ENCODE results near the gene PDCD1. TPM values are rescaled to one million over a fixed set of nuclear protein-coding genes. Genes with fewer than 3 reads are reported as not detected.

The PDCD1 gene
- polyA plus RNA-seq, 1 donor = 0.31 TPM

- H3K4me1 ChIP-seq (ENCODE audit: control insufficient read depth, insufficient read depth, low read length) = peaks cover 8% of the 10 kb centered on the region
- WGBS (ENCODE audit: insufficient coverage, low lambda C conversion rate) = no CpG with 5 or more reads among the region's 17 CpGs
- H3K27me3 ChIP-seq (ENCODE audit: control insufficient read depth, insufficient read depth, low read length) = no peaks in the 10 kb centered on the region
- H3K27ac ChIP-seq (ENCODE audit: low read length) = no peak overlapping the region
- no peak for DNase-seq
- no peak overlapping the region for H3K4me3 ChIP-seq (ENCODE audit: low read length)
- H3K36me3 ChIP-seq (ENCODE audit: control insufficient read depth, insufficient read depth, low read length) = no peaks in the 10 kb centered on the region
- H3K9me3 ChIP-seq (ENCODE audit: control insufficient read depth, low read depth, low read length) = peaks cover 12% of the 10 kb centered on the region
Measured at GRCh38 chr2:241814393-241814642, 44.4 kb downstream of the PDCD1 start.

GRCh38 chr2:241813644-241814392 lies 44.9 kb downstream of the PDCD1 start:
- Histone ChIP-seq H3K36me3 (ENCODE audit: control insufficient read depth, insufficient read depth, low read length) (no peaks in the 10 kb centered on the region), H3K4me1 (ENCODE audit: control insufficient read depth, insufficient read depth, low read length) (peaks cover 11% of the 10 kb centered on the region), H3K27me3 (ENCODE audit: control insufficient read depth, insufficient read depth, low read length) (no peaks in the 10 kb centered on the region), H3K4me3 (ENCODE audit: low read length) (no peak overlapping the region), H3K27ac (ENCODE audit: low read length) (no peak overlapping the region), H3K9me3 (ENCODE audit: control insufficient read depth, low read depth, low read length) (peaks cover 7% of the 10 kb centered on the region)
- DNase-seq = no peak
- WGBS (ENCODE audit: insufficient coverage, low lambda C conversion rate) = 80% methylated on average over 1 of the region's 20 CpGs

- Histone ChIP-seq H3K4me1 (ENCODE audit: control insufficient read depth, insufficient read depth, low read length) (peaks cover 8% of the 10 kb centered on the region), H3K4me3 (ENCODE audit: low read length) (no peak overlapping the region), H3K36me3 (ENCODE audit: control insufficient read depth, insufficient read depth, low read length) (no peaks in the 10 kb centered on the region), H3K27ac (ENCODE audit: low read length) (no peak overlapping the region), H3K27me3 (ENCODE audit: control insufficient read depth, insufficient read depth, low read length) (no peaks in the 10 kb centered on the region), H3K9me3 (ENCODE audit: control insufficient read depth, low read depth, low read length) (no peaks in the 10 kb centered on the region)
- WGBS (ENCODE audit: insufficient coverage, low lambda C conversion rate) = no CpG with 5 or more reads among the region's 40 CpGs
- DNase-seq = no peak
Measured at GRCh38 chr2:241812730-241813643, 45.7 kb downstream of the PDCD1 start.

DNA sequence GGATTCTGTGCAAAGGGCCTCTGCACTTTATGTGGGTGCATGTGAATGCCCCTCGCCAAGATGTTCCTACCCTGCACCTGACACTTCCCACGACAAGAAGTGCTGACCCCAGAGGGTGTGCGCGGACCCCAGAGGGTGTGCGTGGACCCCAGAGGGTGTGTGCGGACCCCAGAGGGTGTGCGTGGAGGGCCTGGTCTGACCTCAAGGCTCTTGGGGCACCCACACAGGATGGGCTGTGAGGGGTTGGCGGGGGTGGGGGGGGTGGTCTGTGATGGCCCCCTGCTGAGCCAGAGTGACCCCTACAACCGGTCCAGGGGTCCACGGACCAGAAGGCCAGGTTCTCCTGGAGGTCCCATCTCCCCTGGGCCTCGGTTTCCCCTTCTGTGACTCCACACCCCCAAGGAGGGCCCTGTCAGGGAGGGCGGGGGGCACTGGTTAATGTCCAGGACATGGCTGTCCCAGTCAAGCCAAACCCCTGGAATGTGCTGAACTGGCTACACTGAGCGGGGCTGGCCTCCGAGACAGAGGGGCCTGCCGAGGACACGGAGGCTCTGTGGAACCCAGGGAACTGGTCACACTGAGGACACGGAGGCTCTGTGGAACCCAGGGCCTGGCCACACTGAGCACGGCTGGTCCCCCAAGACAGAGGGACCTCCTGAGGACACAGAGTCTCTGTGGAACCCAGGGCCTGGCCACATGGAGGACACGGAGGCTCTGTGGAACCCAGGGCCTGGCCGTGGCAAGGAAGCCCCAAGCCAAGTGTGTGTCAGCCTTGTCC lies 46.6 kb downstream of the PDCD1 start:
- no peak overlapping the region for H3K27ac ChIP-seq (ENCODE audit: low read length)
- no peak overlapping the region for H3K4me3 ChIP-seq (ENCODE audit: low read length)
- no CpG with 5 or more reads among the region's 20 CpGs for WGBS (ENCODE audit: insufficient coverage, low lambda C conversion rate)
- no peaks in the 10 kb centered on the region for H3K9me3 ChIP-seq (ENCODE audit: control insufficient read depth, low read depth, low read length)
- peaks cover 8% of the 10 kb centered on the region for H3K4me1 ChIP-seq (ENCODE audit: control insufficient read depth, insufficient read depth, low read length)
- DNase-seq = no peak
- H3K27me3 ChIP-seq (ENCODE audit: control insufficient read depth, insufficient read depth, low read length) = no peaks in the 10 kb centered on the region
- H3K36me3 ChIP-seq (ENCODE audit: control insufficient read depth, insufficient read depth, low read length) = no peaks in the 10 kb centered on the region

- no peak overlapping the region for H3K4me3 ChIP-seq (ENCODE audit: low read length)
- no peak for DNase-seq
- WGBS (ENCODE audit: insufficient coverage, low lambda C conversion rate) = no CpG with 5 or more reads among the region's 27 CpGs
- peaks cover 8% of the 10 kb centered on the region for H3K4me1 ChIP-seq (ENCODE audit: control insufficient read depth, insufficient read depth, low read length)
- H3K9me3 ChIP-seq (ENCODE audit: control insufficient read depth, low read depth, low read length) = no peaks in the 10 kb centered on the region
- no peak overlapping the region for H3K27ac ChIP-seq (ENCODE audit: low read length)
- no peaks in the 10 kb centered on the region for H3K27me3 ChIP-seq (ENCODE audit: control insufficient read depth, insufficient read depth, low read length)
- no peaks in the 10 kb centered on the region for H3K36me3 ChIP-seq (ENCODE audit: control insufficient read depth, insufficient read depth, low read length)
Measured at GRCh38 chr2:241811201-241811951, 47.3 kb downstream of the PDCD1 start.

GRCh38 chr2:241810307-241811200 lies 48.1 kb downstream of the PDCD1 start:
- no peaks in the 10 kb centered on the region for H3K27me3 ChIP-seq (ENCODE audit: control insufficient read depth, insufficient read depth, low read length)
- DNase-seq = no peak
- WGBS (ENCODE audit: insufficient coverage, low lambda C conversion rate) = no CpG with 5 or more reads among the region's 28 CpGs
- peaks cover 8% of the 10 kb centered on the region for H3K4me1 ChIP-seq (ENCODE audit: control insufficient read depth, insufficient read depth, low read length)
- H3K27ac ChIP-seq (ENCODE audit: low read length) = no peak overlapping the region
- no peaks in the 10 kb centered on the region for H3K9me3 ChIP-seq (ENCODE audit: control insufficient read depth, low read depth, low read length)
- no peaks in the 10 kb centered on the region for H3K36me3 ChIP-seq (ENCODE audit: control insufficient read depth, insufficient read depth, low read length)
- H3K4me3 ChIP-seq (ENCODE audit: low read length) = no peak overlapping the region

GRCh38 chr2:241809383-241810306 lies 49.0 kb downstream of the PDCD1 start:
- Histone ChIP-seq H3K4me1 (ENCODE audit: control insufficient read depth, insufficient read depth, low read length) (peaks cover 8% of the 10 kb centered on the region), H3K4me3 (ENCODE audit: low read length) (no peak overlapping the region), H3K27me3 (ENCODE audit: control insufficient read depth, insufficient read depth, low read length) (peaks cover 3% of the 10 kb centered on the region), H3K9me3 (ENCODE audit: control insufficient read depth, low read depth, low read length) (no peaks in the 10 kb centered on the region), H3K27ac (ENCODE audit: low read length) (no peak overlapping the region), H3K36me3 (ENCODE audit: control insufficient read depth, insufficient read depth, low read length) (no peaks in the 10 kb centered on the region)
- no CpG with 5 or more reads among the region's 29 CpGs for WGBS (ENCODE audit: insufficient coverage, low lambda C conversion rate)
- no peak for DNase-seq

GRCh38 chr2:241808721-241809382 lies 49.8 kb downstream of the PDCD1 start, which contains the start of gene NEU4:
NEU4 (plus strand) TSS chr2:241809193; CDS start chr2:241814485, 5,292 bp downstream.
- 89% methylated on average over 5 of the region's 31 CpGs for WGBS (ENCODE audit: insufficient coverage, low lambda C conversion rate)
- H3K27me3 ChIP-seq (ENCODE audit: control insufficient read depth, insufficient read depth, low read length) = peaks cover 11% of the 10 kb centered on the region
- H3K36me3 ChIP-seq (ENCODE audit: control insufficient read depth, insufficient read depth, low read length) = no peaks in the 10 kb centered on the region
- H3K4me3 ChIP-seq (ENCODE audit: low read length) = no peak within 1 kb of the TSS
- H3K9me3 ChIP-seq (ENCODE audit: control insufficient read depth, low read depth, low read length) = peaks cover 4% of the 10 kb centered on the region
- peaks cover 8% of the 10 kb centered on the region for H3K4me1 ChIP-seq (ENCODE audit: control insufficient read depth, insufficient read depth, low read length)
- peak in 1 of 2 donors; percentile 55 for DNase-seq
- H3K27ac ChIP-seq (ENCODE audit: low read length) = no peak within 1 kb of the TSS

All from large intestine (tissue), 3 donors.